ENCODE results near the gene CYP2U1.
"Not testable (repeated sequence)": the region's sequence is repeated elsewhere in the genome, so short reads cannot be mapped to it uniquely, and the experiment has no call there.

Gene CYP2U1

GRCh38 chr4:107922486-107923473, 8.6 kb upstream of the CYP2U1 start:
- no peak for DNase-seq

GRCh38 chr4:107925713-107926112, 5.6 kb upstream of the CYP2U1 start:
- not testable (repeated sequence) for DNase-seq

GRCh38 chr4:107926875-107927274, 4.5 kb upstream of the CYP2U1 start:
- DNase-seq: not testable (repeated sequence)

- DNase-seq: peak; percentile 43
Measured at GRCh38 chr4:107931775-107932321, 499 bp downstream of the CYP2U1 start.

GRCh38 chr4:107935246-107935645, 3.9 kb downstream of the CYP2U1 start:
- DNase-seq: no peak

GRCh38 chr4:107937040-107937439, 5.7 kb downstream of the CYP2U1 start:
- no peak for DNase-seq

- DNase-seq: no peak
Measured at GRCh38 chr4:107939307-107939706, 8.0 kb downstream of the CYP2U1 start.

- no peak for DNase-seq
Measured at GRCh38 chr4:107945809-107946208, 14.5 kb downstream of the CYP2U1 start.

- DNase-seq: no peak
Measured at GRCh38 chr4:107950746-107951540, 19.6 kb downstream of the CYP2U1 start.

GRCh38 chr4:107951551-107951950, 20.2 kb downstream of the CYP2U1 start:
- no peak for DNase-seq

- DNase-seq: no peak
Measured at GRCh38 chr4:107956011-107956410, 24.7 kb downstream of the CYP2U1 start.

- no peak for DNase-seq
Measured at GRCh38 chr4:107966903-107967302, 35.6 kb downstream of the CYP2U1 start.

- not testable (repeated sequence) for DNase-seq
Measured at GRCh38 chr4:107967519-107967918, 36.2 kb downstream of the CYP2U1 start.

- DNase-seq: not testable (repeated sequence)
Measured at GRCh38 chr4:107967921-107968320, 36.6 kb downstream of the CYP2U1 start.

GRCh38 chr4:107970063-107970798, 38.9 kb downstream of the CYP2U1 start:
- no peak for DNase-seq

GRCh38 chr4:107972605-107973004, 41.3 kb downstream of the CYP2U1 start:
- no peak for DNase-seq

- no peak for DNase-seq
Measured at GRCh38 chr4:107974523-107974922, 43.2 kb downstream of the CYP2U1 start.

- DNase-seq: no peak
Measured at GRCh38 chr4:107977482-107977881, 46.1 kb downstream of the CYP2U1 start.

GRCh38 chr4:107977966-107978705, 46.8 kb downstream of the CYP2U1 start:
- DNase-seq: no peak

- DNase-seq: no peak
Measured at GRCh38 chr4:107978716-107979451, 47.5 kb downstream of the CYP2U1 start.

All from CD4-positive, alpha-beta T cell treated with Interleukin-15 for 1 hour (primary cell).